DND-41 (cell line): Measurements from ENCODE around the gene MTF1.

ENCODE experiments used
- EZH2 ChIP-seq: IDR thresholded peaks from 3 replicates; pipeline ENCODE4 v1.6.1; 2012; ENCODE audit warnings: borderline replicate concordance, low read depth, mild to moderate bottlenecking, moderate library complexity, low read length, inconsistent platforms; ENCODE audit not compliant: severe bottlenecking
- TF ChIP-seq, protein P1 (sequence below): IDR thresholded peaks from 2 replicates; pipeline ENCODE4 v1.5.1; 2012; ENCODE audit warnings: borderline replicate concordance, low read length, moderate library complexity, mild to moderate bottlenecking; ENCODE audit not compliant: poor library complexity, severe bottlenecking; ENCODE audit errors: extremely low read depth

DNA sequence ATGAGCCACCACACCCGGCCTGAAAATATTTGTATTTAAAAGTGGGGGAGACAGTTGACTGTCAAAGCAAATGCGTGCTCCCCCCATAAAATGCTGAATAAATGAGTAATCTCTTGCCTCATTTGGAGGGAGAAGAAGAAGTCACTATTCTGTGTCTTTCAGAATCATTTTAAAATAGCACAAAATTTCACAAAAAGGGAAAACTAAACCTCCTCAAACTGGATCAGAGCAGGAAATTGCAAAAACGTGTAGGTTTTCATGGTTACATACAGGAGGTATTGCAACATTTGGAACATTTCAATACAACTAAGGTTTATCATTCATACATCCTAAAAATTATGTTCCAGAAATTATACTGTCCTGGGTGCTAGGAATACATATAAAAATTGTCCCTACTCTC, 13.6 kb downstream of the MTF1 start:
- TF ChIP-seq, protein P1, sequence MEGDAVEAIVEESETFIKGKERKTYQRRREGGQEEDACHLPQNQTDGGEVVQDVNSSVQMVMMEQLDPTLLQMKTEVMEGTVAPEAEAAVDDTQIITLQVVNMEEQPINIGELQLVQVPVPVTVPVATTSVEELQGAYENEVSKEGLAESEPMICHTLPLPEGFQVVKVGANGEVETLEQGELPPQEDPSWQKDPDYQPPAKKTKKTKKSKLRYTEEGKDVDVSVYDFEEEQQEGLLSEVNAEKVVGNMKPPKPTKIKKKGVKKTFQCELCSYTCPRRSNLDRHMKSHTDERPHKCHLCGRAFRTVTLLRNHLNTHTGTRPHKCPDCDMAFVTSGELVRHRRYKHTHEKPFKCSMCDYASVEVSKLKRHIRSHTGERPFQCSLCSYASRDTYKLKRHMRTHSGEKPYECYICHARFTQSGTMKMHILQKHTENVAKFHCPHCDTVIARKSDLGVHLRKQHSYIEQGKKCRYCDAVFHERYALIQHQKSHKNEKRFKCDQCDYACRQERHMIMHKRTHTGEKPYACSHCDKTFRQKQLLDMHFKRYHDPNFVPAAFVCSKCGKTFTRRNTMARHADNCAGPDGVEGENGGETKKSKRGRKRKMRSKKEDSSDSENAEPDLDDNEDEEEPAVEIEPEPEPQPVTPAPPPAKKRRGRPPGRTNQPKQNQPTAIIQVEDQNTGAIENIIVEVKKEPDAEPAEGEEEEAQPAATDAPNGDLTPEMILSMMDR: no peak
- no peak for TF ChIP-seq EZH2
